GM18907 (cell line): ENCODE data around the gene CIAPIN1.

Experiments used
- ATAC-seq: cut with Tn5 transposase; IDR thresholded peaks from one replicate; pipeline ENCODE4 v1.9.1; 2021; ENCODE audit warnings: mild to moderate bottlenecking, moderate library complexity; ENCODE audit not compliant: unreplicated experiment

CIAPIN1 gene

GRCh38 chr16:57384248-57385070 is 62.7 kb downstream of the CIAPIN1 start:
- ATAC-seq, result no peak

- ATAC-seq, result no peak
Measured at GRCh38 chr16:57383276-57384247, 63.6 kb downstream of the CIAPIN1 start.

- ATAC-seq, result no peak
Measured at GRCh38 chr16:57382535-57383275, 64.5 kb downstream of the CIAPIN1 start.

- no peak for ATAC-seq
Measured at GRCh38 chr16:57381791-57382534, 65.2 kb downstream of the CIAPIN1 start.

GRCh38 chr16:57380671-57381462 is 66.3 kb downstream of the CIAPIN1 start:
- no peak for ATAC-seq

GRCh38 chr16:57379579-57379978 is 67.6 kb downstream of the CIAPIN1 start:
- no peak for ATAC-seq
